ENCODE results near the gene EDDM3A. TPM values are rescaled to one million over a fixed set of nuclear protein-coding genes. Genes with fewer than 3 reads are reported as not detected.
A peak's percentile ranks its signal among the peaks of the same experiment; 100 is the strongest.

Gene EDDM3A
- total and polyA plus RNA-seq, 8 donors = 0.15 to 0.47 (median 0.23) TPM; not detected in 4

DNA sequence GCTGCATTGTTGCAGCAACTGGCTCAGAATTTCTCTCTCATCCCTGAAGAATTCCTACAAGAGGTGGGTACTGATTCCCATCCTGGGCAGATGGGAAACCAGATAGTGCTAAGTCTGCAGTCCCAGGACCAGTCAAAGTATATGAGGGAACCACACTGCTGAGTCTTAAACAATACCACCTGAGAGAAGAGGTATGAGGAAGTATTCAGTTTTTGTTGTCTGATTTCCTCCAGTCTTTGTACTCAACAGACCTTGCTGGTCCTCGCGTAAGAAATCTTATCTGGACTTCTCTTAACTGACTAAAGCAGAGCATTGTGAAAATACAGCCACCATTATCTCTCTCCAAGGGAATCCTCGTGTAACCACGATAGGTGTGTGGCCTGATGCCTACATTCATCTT lies 3.6 kb upstream of the EDDM3A start:
- H3K4me1 ChIP-seq = no peaks in the 10 kb centered on the region
- ATAC-seq = no peak
- no peaks in the 10 kb centered on the region for H3K27me3 ChIP-seq
- H3K9me3 ChIP-seq = no peaks in the 10 kb centered on the region
- TF ChIP-seq CTCF (IDR thresholded peaks at IDR 0.05) = no peak
- DNase-seq = no peak
- H3K4me3 ChIP-seq = no peak overlapping the region
- H3K27ac ChIP-seq = no peak overlapping the region
- no peaks in the 10 kb centered on the region for H3K36me3 ChIP-seq
- intact Hi-C loops (cut with DNase I) = no loop called here

- H3K4me3 ChIP-seq = no peak overlapping the region
- H3K4me1 ChIP-seq = no peaks in the 10 kb centered on the region
- intact Hi-C loops (cut with DNase I) = no loop called here
- ATAC-seq = peak; percentile 41
- H3K36me3 ChIP-seq = no peaks in the 10 kb centered on the region
- H3K27me3 ChIP-seq = no peaks in the 10 kb centered on the region
- peak in 1 of 4 donors; percentile 56 for DNase-seq
- H3K9me3 ChIP-seq = no peaks in the 10 kb centered on the region
- TF ChIP-seq CTCF (IDR thresholded peaks at IDR 0.05) = no peak
- H3K27ac ChIP-seq = no peak overlapping the region
These were observed 2.1 kb upstream of the EDDM3A start for GRCh38 chr14:20743556-20743955.

DNA sequence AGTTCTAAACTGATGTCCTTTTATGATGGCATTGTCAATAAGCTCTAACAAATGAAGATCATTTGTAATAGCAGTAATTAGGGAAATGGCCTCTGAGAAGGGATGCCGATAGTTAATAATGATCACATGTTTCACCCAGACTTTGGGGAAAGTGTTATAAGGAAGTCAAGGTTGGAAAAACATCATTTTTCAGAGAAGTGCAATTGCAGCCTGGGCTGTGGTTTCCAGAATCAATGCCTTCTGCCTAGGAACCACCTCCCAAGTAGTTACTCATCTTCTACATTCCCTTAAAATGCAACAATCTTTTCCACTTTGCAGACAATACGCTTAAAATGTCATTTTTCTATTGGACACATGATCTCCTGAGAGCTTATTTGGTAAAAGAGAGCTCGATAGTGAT lies 879 bp downstream of the EDDM3A start:
- Histone ChIP-seq H3K27ac (no peak overlapping the region), H3K36me3 (no peaks in the 10 kb centered on the region), H3K4me1 (no peaks in the 10 kb centered on the region), H3K27me3 (no peaks in the 10 kb centered on the region), H3K9me3 (peaks cover 0 to 4% of the 10 kb centered on the region in 2 donors), H3K4me3 (no peak overlapping the region)
- intact Hi-C loops (cut with DNase I) = no loop called here
- no peak for TF ChIP-seq CTCF (IDR thresholded peaks at IDR 0.05)
- no peak for DNase-seq
- ATAC-seq = no peak

- Histone ChIP-seq H3K9me3 (peaks cover 4 to 19% of the 10 kb centered on the region in 2 donors), H3K4me1 (no peaks in the 10 kb centered on the region), H3K27me3 (no peaks in the 10 kb centered on the region), H3K36me3 (no peaks in the 10 kb centered on the region), H3K4me3 (no peak overlapping the region), H3K27ac (no peak overlapping the region)
- no peak for TF ChIP-seq CTCF (IDR thresholded peaks at IDR 0.05)
- DNase-seq (no peak), ATAC-seq (no peak)
- intact Hi-C loops (cut with DNase I) = no loop called here
These were observed 2.8 kb downstream of the EDDM3A start for GRCh38 chr14:20748439-20748838.

GRCh38 chr14:20750194-20750593 lies 4.5 kb downstream of the EDDM3A start:
- H3K4me3 ChIP-seq = no peak overlapping the region
- H3K4me1 ChIP-seq = no peaks in the 10 kb centered on the region
- no peak for TF ChIP-seq CTCF (IDR thresholded peaks at IDR 0.05)
- no peaks in the 10 kb centered on the region for H3K27me3 ChIP-seq
- intact Hi-C loops (cut with DNase I) = no loop called here
- no peak overlapping the region for H3K27ac ChIP-seq
- H3K36me3 ChIP-seq = no peaks in the 10 kb centered on the region
- no peak for ATAC-seq
- DNase-seq = no peak
- H3K9me3 ChIP-seq = peaks cover 4 to 19% of the 10 kb centered on the region in 2 donors
